Measurements from ENCODE around the gene VAPA.

VAPA gene

GRCh38 chr18:9872823-9873222 is 41.0 kb upstream of the VAPA start:
- Histone ChIP-seq H3K4me2 (no peak overlapping the region), H4K20me1 (no peaks in the 10 kb centered on the region), H3K27ac (no peak overlapping the region), H3K4me1 (no peaks in the 10 kb centered on the region), H3K9ac (no peak overlapping the region), H3K4me3 (no peak overlapping the region), H3K9me3 (peaks cover 2% of the 10 kb centered on the region; the same call in 1 of the 2 replicates), H3K36me3 (no peaks in the 10 kb centered on the region), H3K27me3 (no peaks in the 10 kb centered on the region)
- TF ChIP-seq Cebpa-rat (IDR thresholded peaks at IDR 0.05), result no peak

DNA sequence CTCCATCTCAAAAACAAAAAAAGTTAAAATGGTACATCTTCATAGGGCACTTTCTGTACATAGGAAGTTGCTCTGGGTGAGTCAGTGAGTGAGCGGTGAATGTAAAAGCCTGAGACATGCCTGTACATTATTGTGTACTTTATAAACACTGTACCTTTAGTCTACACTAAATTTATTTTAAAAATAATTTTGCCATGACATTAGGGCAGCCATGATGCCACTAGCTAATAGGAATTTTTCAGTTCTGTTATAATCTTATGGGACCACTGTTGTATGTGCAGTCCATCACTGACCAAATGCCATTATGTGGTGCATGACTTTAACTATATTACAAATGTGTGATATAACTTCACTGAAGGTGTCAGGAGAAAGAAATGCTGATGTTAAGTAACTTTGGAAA is 39.1 kb upstream of the VAPA start:
- no peak for TF ChIP-seq Cebpa-rat (IDR thresholded peaks at IDR 0.05)
- Histone ChIP-seq H3K9ac (no peak overlapping the region), H3K27me3 (no peaks in the 10 kb centered on the region), H3K36me3 (no peaks in the 10 kb centered on the region), H3K27ac (no peak overlapping the region), H3K4me3 (no peak overlapping the region), H3K4me2 (no peak overlapping the region), H4K20me1 (no peaks in the 10 kb centered on the region), H3K9me3 (no peaks in the 10 kb centered on the region), H3K4me1 (no peaks in the 10 kb centered on the region)

GRCh38 chr18:9876212-9876866 is 37.5 kb upstream of the VAPA start:
- H4K20me1 ChIP-seq, result no peaks in the 10 kb centered on the region
- no peak overlapping the region for H3K4me2 ChIP-seq
- no peak overlapping the region for H3K4me3 ChIP-seq
- no peak for TF ChIP-seq Cebpa-rat (IDR thresholded peaks at IDR 0.05)
- no peaks in the 10 kb centered on the region for H3K27me3 ChIP-seq
- no peak overlapping the region for H3K9ac ChIP-seq
- H3K27ac ChIP-seq, result no peak overlapping the region
- H3K9me3 ChIP-seq, result no peaks in the 10 kb centered on the region
- no peaks in the 10 kb centered on the region for H3K4me1 ChIP-seq
- no peaks in the 10 kb centered on the region for H3K36me3 ChIP-seq

- Histone ChIP-seq H3K4me3 (no peak overlapping the region), H4K20me1 (no peaks in the 10 kb centered on the region), H3K36me3 (no peaks in the 10 kb centered on the region), H3K9me3 (no peaks in the 10 kb centered on the region), H3K9ac (no peak overlapping the region), H3K27me3 (no peaks in the 10 kb centered on the region), H3K27ac (no peak overlapping the region), H3K4me1 (no peaks in the 10 kb centered on the region), H3K4me2 (no peak overlapping the region)
- TF ChIP-seq Cebpa-rat (IDR thresholded peaks at IDR 0.05), result no peak
Observed at GRCh38 chr18:9876867-9877654, 36.8 kb upstream of the VAPA start.

DNA sequence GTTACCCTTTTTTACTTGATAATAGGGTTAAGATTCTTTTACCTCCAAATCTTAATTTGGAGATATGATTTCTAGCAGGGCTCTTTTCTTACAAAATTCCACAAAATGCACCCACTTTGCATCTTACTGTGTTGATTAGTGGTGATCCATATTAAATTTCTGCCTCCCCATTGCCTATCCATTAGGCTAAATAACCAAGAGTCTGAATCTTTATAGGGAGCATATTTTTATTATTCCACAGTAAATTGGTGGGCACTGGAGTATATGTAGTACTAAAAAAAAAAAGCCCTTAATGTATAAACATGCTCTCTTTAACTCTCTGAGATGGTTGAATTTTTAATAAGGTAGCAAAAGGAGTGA is 36.2 kb upstream of the VAPA start:
- Histone ChIP-seq H3K9ac (no peak overlapping the region), H3K4me3 (no peak overlapping the region), H4K20me1 (no peaks in the 10 kb centered on the region), H3K9me3 (no peaks in the 10 kb centered on the region), H3K27me3 (no peaks in the 10 kb centered on the region), H3K4me2 (no peak overlapping the region), H3K36me3 (no peaks in the 10 kb centered on the region), H3K27ac (no peak overlapping the region), H3K4me1 (no peaks in the 10 kb centered on the region)
- TF ChIP-seq Cebpa-rat (IDR thresholded peaks at IDR 0.05), result no peak

GRCh38 chr18:9878095-9878494 is 35.7 kb upstream of the VAPA start:
- Histone ChIP-seq H3K27me3 (no peaks in the 10 kb centered on the region), H4K20me1 (no peaks in the 10 kb centered on the region), H3K4me2 (no peak overlapping the region), H3K4me3 (no peak overlapping the region), H3K9ac (no peak overlapping the region), H3K4me1 (no peaks in the 10 kb centered on the region), H3K9me3 (no peaks in the 10 kb centered on the region), H3K27ac (no peak overlapping the region), H3K36me3 (no peaks in the 10 kb centered on the region)
- no peak for TF ChIP-seq Cebpa-rat (IDR thresholded peaks at IDR 0.05)

DNA sequence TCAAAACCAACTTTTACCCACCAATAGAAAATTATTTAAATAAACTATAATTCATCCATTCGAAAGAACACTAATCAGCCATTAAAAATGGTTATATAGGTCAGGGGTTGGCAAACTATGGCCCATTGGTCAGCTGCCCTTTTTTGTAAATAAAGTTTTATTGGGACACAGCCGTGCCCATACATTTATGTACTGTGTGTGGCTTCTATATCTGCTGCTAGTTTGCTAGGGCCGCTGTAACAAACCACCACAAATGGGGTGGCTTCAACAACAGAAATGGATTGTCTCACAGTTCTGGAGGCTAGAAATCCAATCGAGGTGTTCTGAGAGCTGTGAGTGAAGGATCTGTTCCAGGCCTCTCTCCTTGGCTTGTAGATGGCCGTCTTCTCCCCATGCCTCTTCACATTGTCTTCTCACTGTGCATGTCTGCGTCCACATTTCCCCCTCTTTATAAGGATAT is 35.0 kb upstream of the VAPA start:
- TF ChIP-seq Cebpa-rat (IDR thresholded peaks at IDR 0.05), result no peak
- no peaks in the 10 kb centered on the region for H4K20me1 ChIP-seq
- no peak overlapping the region for H3K4me2 ChIP-seq
- no peak overlapping the region for H3K4me3 ChIP-seq
- H3K9ac ChIP-seq, result no peak overlapping the region
- H3K27ac ChIP-seq, result no peak overlapping the region
- H3K36me3 ChIP-seq, result no peaks in the 10 kb centered on the region
- no peaks in the 10 kb centered on the region for H3K27me3 ChIP-seq
- no peaks in the 10 kb centered on the region for H3K9me3 ChIP-seq
- no peaks in the 10 kb centered on the region for H3K4me1 ChIP-seq

- Histone ChIP-seq H3K27me3 (no peaks in the 10 kb centered on the region), H3K4me2 (no peak overlapping the region), H3K4me3 (no peak overlapping the region), H3K9ac (no peak overlapping the region), H3K4me1 (no peaks in the 10 kb centered on the region), H3K36me3 (no peaks in the 10 kb centered on the region), H3K9me3 (no peaks in the 10 kb centered on the region), H4K20me1 (no peaks in the 10 kb centered on the region), H3K27ac (no peak overlapping the region)
- no peak for TF ChIP-seq Cebpa-rat (IDR thresholded peaks at IDR 0.05)
Observed at GRCh38 chr18:9884090-9884489, 29.7 kb upstream of the VAPA start.

DNA sequence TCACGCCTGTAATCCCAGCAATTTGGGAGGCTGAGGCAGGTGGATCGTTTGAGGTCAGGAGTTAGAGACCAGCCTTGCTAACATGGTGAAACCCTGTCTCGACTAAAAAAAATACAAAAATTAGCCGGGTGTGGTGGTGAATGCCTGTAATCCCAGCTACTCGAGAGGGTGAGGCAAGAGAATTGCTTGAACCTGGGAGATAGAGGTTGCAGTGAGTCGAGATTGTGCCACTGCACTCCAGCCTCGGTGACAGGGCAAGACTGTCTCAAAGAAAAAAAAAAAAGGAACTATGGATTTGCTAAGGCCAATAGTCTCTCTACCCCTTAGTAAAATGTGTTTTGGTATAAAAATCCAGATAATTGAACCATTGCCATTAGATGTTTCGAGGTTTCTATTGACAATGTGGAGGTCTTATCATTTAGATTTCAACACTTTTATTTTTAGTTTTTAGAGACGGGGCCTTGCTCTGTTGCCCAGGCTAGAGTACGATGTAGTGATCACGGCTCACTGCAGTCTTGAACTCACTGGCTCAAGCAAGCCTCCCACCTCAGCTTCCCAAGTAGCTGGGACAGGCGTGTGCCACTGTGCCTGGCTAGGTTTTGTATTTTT is 29.2 kb upstream of the VAPA start:
- no peaks in the 10 kb centered on the region for H3K4me1 ChIP-seq
- H3K36me3 ChIP-seq, result no peaks in the 10 kb centered on the region
- no peak overlapping the region for H3K9ac ChIP-seq
- no peaks in the 10 kb centered on the region for H3K27me3 ChIP-seq
- TF ChIP-seq Cebpa-rat (IDR thresholded peaks at IDR 0.05), result no peak
- H3K4me2 ChIP-seq, result no peak overlapping the region
- H3K9me3 ChIP-seq, result no peaks in the 10 kb centered on the region
- no peaks in the 10 kb centered on the region for H4K20me1 ChIP-seq
- no peak overlapping the region for H3K27ac ChIP-seq
- H3K4me3 ChIP-seq, result no peak overlapping the region

Data from BLaER1 (cell line).